ENCODE measurements around the gene HOXB4. TPM values are rescaled to one million over a fixed set of nuclear protein-coding genes. Genes with fewer than 3 reads are reported as not detected.

Gene HOXB4
- total RNA-seq, 1 donor from 2014 or later, result 39.2 TPM

DNA sequence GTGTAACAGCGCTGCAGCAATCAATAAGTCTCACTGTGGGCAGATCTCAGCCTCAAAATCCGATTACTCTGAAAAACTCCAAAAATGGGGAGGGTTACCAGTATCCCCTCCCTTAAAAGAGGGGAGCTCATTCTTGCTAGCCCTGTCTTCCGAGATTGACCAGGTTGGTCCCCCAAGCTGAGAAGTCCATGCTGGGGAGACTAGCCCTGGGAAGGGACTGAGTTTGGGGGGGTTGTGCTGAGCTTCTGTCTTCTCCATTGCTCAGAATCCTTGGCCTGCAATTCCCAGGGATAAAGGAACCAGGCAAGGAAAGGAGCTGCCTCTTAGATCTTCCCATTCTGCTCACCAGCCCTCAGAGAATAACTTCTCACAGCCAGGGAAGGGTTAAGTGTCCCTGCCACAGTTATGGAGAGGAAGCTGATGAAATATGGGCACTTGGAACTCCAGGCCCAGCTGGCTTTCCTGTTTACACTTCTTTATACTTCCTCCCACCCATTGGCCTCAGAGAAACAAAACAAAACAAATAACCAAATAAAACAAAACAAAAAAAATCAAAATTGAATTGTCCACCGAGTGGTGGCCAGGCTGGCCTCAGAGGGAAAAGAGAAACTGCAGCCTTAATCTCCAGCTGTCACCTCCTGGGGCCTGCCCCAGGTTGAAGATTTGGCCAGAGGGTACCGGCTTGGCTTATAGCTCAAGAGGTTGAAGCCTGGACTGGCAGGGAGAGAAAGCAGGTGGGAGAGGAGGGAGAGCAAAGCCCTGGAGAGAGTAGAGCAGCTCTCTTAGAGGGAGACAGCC is 9.3 kb upstream of the HOXB4 start:
- DNase-seq (ENCODE audit: low spot score in 2 of 2, unreplicated experiment in 2 of 2), result no peak
- H3K36me3 Mint-ChIP-seq, result peaks cover 50% of the 10 kb centered on the region
- no peaks in the 10 kb centered on the region for H3K9me3 Mint-ChIP-seq
- peaks cover 66% of the 10 kb centered on the region for H3K4me1 Mint-ChIP-seq
- peak overlapping the region; percentile 100 for H3K27ac Mint-ChIP-seq
- H3K27me3 Mint-ChIP-seq (ENCODE audit: low read depth), result no peaks in the 10 kb centered on the region
- TF ChIP-seq CTCF (IDR thresholded peaks at IDR 0.05; ENCODE audit: unreplicated experiment), result no peak
- H3K4me3 Mint-ChIP-seq, result peak overlapping the region; percentile 90

- no peak for TF ChIP-seq CTCF (IDR thresholded peaks at IDR 0.05; ENCODE audit: unreplicated experiment)
- Mint-ChIP-seq H3K4me1 (peaks cover 68% of the 10 kb centered on the region), H3K27me3 (ENCODE audit: low read depth) (no peaks in the 10 kb centered on the region), H3K9me3 (no peaks in the 10 kb centered on the region), H3K4me3 (peak overlapping the region; percentile 90), H3K27ac (peak overlapping the region; percentile 100), H3K36me3 (peaks cover 51% of the 10 kb centered on the region)
- DNase-seq (ENCODE audit: low spot score in 2 of 2, unreplicated experiment in 2 of 2), result no peak
These were observed 8.5 kb upstream of the HOXB4 start for GRCh38 chr17:48586355-48587258.

DNA sequence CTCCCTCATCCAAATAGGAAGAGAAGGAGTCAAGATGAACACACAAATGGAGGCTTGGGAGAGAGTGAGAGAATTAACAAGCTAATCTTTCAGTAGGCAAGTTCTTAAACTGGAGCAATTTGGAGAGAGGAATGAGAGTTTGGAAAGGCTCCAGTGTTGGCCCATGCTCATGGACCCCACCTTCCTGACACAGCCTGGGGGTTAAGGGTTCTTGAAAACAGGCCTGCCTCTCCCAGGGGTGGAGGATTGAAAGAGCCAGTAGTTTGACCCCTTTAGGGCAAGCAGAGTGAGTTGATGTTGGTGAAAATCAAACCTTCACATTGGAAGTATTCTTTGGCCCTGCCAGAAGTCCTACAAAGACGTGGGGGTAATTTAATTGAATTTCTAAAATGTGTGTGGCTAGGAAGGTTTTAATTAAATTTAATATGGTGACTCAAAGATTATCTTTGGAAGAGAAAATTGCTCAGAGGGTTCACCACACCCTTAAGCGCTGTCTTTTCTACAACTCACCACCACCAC is 6.1 kb upstream of the HOXB4 start:
- H3K4me3 Mint-ChIP-seq, result peak overlapping the region; percentile 90
- no peak for TF ChIP-seq CTCF (IDR thresholded peaks at IDR 0.05; ENCODE audit: unreplicated experiment)

DNA sequence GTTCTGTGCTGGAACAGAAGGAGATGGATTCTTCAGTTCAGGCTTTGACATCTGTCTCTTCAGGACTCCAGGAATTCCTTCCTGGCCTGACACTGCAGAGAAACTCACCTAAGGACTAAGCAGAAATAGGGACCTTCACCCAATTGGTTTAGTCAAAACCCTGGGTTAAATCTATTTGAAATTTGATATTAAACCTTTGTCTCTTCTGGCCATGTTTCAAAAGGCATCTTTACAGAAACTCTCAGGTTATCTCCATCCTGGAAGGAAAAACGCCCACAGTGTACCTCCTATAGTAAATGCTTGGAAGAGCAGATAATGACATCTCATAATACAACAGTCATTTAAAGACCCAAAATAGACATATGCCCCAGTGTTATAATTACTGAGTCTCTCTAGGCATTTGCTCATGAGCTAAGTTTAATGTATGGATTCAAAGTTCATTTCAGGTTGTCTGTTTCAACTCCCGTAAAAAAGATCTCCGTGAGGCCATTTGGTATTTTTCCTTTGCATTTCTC is 5.6 kb upstream of the HOXB4 start:
- H3K4me1 Mint-ChIP-seq, result peaks cover 80% of the 10 kb centered on the region

More for the DNA sequence above, 6.1 kb upstream of the HOXB4 start:
- H3K4me1 Mint-ChIP-seq, result peaks cover 75% of the 10 kb centered on the region
- peaks cover 46% of the 10 kb centered on the region for H3K36me3 Mint-ChIP-seq
- H3K27me3 Mint-ChIP-seq (ENCODE audit: low read depth), result no peaks in the 10 kb centered on the region
- DNase-seq (ENCODE audit: low spot score in 2 of 2, unreplicated experiment in 2 of 2), result no peak
- H3K27ac Mint-ChIP-seq, result peak overlapping the region; percentile 100
- no peaks in the 10 kb centered on the region for H3K9me3 Mint-ChIP-seq

More for the DNA sequence above, 5.6 kb upstream of the HOXB4 start:
- no peak for TF ChIP-seq CTCF (IDR thresholded peaks at IDR 0.05; ENCODE audit: unreplicated experiment)
- Mint-ChIP-seq H3K27ac (peak overlapping the region; percentile 100), H3K9me3 (no peaks in the 10 kb centered on the region), H3K27me3 (ENCODE audit: low read depth) (no peaks in the 10 kb centered on the region), H3K4me3 (peak overlapping the region; percentile 90), H3K36me3 (peaks cover 46% of the 10 kb centered on the region)
- DNase-seq (ENCODE audit: low spot score in 2 of 2, unreplicated experiment in 2 of 2), result no peak
